Hepatocyte (in vitro differentiated cells): ENCODE measurements around the gene ELMO3.

Experiments used
- EZH2phosphoT487 ChIP-seq: fragments of 200-600 bp; sonication (generic); IDR thresholded peaks from one replicate; pipeline ENCODE4 v1.6.1; 2018; ENCODE audit warnings: antibody characterized with exemption, mild to moderate bottlenecking, low read depth, moderate library complexity; ENCODE audit not compliant: unreplicated experiment, severe bottlenecking
- TF ChIP-seq, protein P1 (sequence below): fragments of 200-600 bp; sonication (generic); IDR thresholded peaks from 2 replicates; pipeline ENCODE4 v1.5.1; 2016; ENCODE audit warnings: antibody characterized with exemption, mild to moderate bottlenecking; ENCODE audit not compliant: poor library complexity

DNA sequence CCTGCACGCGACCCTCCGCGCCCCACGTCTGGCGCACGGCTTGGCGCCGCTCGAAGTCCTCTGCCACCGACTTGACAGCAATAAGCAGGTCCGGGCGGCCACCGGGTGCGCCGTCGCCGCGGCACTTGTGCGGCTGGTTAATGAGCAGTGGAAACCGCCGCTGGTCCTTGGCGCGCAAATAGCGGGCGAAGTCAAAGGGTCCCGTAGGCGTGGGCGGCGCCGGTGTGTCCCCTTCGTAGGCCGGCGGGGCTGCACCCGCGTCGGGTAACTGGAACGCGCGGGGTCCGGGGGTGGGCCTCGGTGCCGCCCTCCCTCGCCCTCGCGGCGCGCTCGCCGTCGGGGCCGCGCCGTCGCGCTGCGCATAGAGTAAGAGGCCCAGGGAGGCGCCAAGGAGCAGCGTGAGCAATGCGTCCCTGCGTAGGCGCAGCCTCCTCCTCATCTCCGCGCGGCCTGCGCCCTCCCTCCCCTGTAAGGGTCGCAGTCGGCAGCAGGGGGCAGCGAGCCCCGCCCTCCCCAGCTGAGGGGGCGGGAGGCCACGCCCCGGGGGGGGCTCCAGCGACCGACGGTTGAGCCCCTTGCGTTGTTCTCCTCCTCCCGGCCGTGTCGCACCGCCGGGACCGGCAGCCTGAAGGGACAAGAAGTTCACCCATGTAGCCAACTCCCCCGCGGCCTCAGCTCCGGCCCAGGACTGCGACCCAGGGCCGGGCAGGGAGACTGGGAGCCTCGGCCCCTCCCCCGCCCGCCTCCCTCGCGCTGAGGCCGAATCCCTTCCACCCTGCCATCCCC is 48.7 kb upstream of the ELMO3 start:
- TF ChIP-seq, protein P1, sequence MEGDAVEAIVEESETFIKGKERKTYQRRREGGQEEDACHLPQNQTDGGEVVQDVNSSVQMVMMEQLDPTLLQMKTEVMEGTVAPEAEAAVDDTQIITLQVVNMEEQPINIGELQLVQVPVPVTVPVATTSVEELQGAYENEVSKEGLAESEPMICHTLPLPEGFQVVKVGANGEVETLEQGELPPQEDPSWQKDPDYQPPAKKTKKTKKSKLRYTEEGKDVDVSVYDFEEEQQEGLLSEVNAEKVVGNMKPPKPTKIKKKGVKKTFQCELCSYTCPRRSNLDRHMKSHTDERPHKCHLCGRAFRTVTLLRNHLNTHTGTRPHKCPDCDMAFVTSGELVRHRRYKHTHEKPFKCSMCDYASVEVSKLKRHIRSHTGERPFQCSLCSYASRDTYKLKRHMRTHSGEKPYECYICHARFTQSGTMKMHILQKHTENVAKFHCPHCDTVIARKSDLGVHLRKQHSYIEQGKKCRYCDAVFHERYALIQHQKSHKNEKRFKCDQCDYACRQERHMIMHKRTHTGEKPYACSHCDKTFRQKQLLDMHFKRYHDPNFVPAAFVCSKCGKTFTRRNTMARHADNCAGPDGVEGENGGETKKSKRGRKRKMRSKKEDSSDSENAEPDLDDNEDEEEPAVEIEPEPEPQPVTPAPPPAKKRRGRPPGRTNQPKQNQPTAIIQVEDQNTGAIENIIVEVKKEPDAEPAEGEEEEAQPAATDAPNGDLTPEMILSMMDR, result peak; percentile 13
- TF ChIP-seq EZH2phosphoT487, result no peak
